NCI-H524 treated with DMSO at 0.1 percent for 48 hours (cell line): Measurements from ENCODE around the gene MGLL.

Experiments used
- DNase-seq: peaks from one replicate; lab custom pipeline; 2025; lab: John Stamatoyannopoulos, UW

MGLL gene

DNA sequence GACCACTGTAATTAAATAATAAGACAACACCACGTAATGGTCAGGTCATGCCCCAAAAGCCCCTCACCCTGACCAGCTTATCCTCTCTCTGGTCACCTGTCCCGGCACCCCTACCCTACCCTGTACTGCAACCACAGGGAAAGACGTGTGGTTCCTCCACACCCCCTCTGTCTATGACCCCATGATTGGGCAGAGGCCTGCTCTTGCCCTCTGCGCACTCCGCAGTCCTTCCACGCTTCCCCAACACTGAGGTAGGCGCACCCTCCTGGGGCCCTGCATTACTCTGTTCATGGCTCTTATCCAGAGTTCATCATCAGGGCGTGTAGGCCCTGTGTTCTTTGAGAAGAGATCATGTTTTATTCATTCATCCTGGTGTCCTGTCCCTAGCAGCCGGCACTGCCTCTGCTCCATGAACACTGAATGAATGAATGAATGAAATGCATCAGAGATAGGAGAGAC, 33.8 kb downstream of the MGLL start:
- no peak for DNase-seq

GRCh38 chr3:127787571-127788365, 34.5 kb downstream of the MGLL start:
- no peak for DNase-seq

- no peak for DNase-seq
Measured at GRCh38 chr3:127787071-127787490, 35.2 kb downstream of the MGLL start.

DNA sequence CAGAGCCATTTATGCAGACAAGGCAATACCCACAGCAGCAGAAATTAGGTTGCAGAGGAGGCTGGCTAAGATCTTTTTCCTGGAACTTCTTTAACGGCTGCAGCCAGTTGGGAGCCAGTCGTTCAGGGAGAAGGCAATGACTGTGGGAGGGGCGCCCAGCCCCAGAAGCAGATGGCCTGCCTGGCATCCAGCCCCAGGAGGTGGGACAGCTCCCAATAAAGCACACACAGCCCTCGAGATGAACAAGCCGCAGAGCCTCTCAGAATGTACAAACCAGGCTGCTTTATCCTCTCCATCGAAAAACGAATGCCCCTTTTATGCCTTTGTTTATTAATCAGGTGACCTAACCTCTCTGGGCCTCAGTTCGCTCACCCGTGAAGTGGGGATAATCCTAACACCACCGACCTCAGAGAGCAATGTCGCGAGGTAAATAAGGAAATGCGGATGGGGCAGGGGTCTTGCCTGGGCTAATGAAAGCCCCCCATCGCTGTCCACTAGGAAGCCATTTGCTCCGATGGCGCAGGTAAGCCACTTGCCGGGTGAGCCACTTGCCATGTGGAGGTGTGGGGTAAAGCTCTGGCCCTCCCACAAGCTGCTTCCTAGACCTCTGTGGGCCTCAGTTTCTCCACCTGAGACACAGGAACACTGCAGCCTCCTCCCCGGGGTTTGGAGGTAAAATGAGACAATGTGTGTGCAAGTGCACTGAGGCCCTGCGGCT, 35.8 kb downstream of the MGLL start:
- DNase-seq = peak; percentile 90

GRCh38 chr3:127785711-127786265, 36.5 kb downstream of the MGLL start:
- no peak for DNase-seq

DNA sequence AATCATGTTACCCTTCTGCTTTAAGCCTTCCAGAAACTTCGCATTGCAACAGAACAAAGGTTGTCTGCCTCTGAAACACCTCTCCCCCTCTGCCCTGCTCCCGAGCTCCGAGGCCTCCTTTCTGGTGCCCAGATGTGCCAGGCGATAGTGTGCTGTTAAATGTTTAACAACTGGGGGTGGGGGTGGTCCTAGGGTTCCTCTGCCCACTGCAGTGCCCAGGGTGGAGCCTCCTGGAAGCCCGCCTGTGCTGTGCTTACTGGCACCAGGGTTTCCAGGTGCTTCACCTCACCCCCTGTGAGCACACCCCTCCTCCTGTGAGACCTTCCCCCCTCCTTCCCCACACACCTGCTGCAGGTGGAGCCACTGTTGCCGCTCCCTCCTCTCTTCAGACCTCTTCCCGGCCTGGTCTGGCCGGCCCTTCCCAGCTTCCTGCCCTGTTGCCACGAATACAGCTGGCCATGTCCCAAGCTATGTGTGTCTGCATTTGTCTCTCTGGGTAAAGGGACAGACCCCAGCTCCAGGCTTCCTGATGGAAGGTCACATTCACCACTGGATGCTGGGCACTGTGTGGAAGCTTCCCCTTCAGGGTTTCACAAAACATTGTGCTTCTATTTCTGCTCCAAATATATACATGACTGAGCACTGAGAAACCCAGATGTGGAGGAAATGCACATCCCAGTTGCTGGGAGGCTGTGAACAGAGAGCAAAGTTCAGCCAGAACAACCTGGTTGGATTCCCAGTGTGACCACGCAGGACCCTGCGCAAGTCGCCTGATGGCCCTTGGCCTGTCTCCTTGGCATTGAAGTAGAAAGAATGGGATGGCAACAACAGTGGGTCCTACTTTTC, 37.2 kb downstream of the MGLL start:
- DNase-seq = no peak

- no peak for DNase-seq
Measured at GRCh38 chr3:127784283-127784682, 38.0 kb downstream of the MGLL start.

- peak; percentile 99 for DNase-seq
Measured at GRCh38 chr3:127783642-127784160, 38.6 kb downstream of the MGLL start.

DNA sequence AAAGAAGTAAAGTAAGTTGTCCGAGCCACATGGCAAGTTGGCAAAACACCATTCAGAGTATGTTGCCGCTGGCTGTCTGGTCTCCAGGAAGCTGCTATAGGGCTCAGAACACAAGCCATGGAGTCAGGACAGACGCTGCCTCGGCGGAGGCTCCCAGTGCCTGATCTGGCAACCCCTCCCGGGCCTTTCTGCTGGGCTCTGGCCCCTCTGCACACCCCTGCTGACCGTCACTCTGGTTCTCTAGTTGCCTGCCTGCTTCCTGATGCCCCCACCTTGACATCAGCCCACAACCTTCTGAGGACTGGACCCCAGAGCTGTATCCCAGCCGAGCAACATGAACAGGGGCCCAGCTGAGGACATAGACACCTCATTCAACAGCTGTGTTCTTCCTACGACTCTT, 39.1 kb downstream of the MGLL start:
- DNase-seq = no peak

- no peak for DNase-seq
Measured at GRCh38 chr3:127781411-127782001, 40.8 kb downstream of the MGLL start.

DNA sequence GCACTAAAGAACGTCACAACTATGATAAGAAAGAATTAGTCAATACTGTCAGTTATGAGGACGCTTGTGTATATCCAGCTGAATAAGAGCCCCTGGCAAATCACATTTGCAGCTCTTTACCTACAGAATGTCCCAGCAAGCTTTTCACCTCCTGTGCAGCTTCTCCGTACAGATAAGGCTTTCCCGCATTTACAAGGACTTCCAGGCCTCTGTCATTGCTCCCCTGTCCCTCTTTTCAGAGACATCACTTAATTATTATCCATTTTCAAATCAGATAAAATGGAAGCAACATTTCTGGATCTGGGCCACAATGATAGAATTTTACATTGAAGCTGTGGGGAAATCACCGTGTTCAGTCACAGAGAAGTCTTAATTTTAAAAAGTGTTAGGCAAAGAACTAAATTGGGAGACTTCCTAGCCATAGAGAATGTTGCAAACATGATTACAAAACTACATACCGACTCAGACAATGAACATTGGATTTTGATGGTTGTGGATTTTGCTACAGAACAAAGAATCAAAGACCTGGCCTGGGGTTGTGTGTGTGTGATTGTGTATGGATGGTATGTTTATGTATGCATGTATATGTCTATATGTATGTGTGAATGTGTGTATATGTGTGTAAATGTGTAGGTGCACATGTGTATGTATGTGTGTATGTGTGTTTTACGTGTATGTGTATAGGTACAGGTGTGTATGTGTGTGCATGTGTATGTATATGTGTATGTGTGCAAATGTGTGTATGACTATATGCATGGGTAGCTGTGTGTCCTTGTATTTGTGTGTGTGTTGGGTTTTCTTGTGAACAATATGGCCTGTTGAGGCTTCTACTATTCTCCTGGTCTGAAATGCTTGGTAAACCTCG, 41.5 kb downstream of the MGLL start:
- DNase-seq = no peak

DNA sequence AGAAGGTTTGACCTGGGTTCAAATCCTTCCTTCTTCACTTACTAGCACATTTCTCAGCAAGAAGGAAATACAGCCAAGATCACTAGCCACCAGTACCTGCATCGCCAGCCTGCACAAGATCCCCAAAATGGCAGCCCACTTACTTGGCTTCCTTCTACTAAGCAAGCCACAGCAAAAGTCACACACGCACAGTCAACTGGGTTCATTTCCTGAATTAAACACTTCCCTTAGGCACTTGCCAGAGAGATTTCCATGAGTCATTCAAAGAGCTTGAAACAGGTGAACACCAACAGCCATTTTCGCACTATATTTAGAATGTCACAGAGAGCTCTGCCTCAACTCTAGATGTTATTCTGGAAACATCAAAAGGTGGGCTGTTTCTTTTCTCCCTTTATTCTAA, 42.6 kb downstream of the MGLL start:
- no peak for DNase-seq

DNA sequence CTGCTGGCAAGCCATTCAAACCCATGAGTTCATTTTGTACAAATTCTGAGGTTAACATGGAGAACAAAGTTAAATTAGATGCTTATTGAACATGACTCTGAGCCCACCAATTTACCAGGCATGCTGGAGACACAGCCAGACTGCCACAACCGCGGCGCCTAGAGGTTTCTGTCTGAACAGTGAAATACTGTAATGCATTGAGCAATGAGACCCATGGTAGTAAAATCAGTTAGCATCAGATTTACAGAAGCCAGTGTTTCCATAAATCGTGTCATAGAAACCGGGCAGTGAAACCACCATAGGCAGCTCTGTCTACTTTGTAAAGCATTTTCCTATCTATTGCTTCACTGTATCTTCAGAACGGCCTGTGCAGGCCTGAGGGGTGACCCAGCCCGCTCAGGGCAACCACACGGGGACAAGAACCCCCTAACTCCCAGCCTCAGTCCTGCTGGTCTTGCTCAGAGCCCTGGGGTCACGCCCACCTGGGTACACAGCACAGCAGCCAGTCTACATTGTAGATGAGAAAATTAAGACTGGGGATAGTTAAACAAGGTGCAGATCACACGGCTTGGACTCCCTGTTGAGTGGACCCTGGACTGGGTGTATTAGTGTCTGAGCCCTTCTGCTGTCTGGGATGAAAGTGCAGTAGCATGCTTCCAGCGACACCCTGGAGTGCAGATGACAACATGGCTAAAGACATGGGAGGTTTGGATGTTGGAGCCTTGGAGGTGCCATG, 44.2 kb downstream of the MGLL start:
- DNase-seq = no peak

- no peak for DNase-seq
Measured at GRCh38 chr3:127777332-127777731, 45.0 kb downstream of the MGLL start.

DNA sequence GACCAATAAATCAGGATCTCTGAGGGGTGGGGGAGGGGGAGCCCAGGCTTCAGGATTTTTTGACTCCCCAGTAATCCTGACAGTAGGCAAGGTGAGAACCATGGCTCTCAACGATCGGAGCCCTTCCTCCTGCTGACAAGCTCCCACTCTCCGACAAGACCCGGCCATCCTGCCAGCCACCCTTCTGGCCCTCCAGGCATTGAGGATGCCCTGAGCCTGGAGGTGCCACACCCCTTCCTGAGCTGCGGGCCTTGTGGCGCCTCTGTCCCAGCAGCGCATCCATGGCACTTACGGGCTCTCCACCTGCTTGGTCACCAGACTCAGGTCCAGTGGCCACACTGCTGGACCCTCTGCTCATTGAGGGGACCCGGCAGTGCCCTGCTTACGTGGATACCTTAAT, 46.0 kb downstream of the MGLL start:
- DNase-seq = no peak

DNA sequence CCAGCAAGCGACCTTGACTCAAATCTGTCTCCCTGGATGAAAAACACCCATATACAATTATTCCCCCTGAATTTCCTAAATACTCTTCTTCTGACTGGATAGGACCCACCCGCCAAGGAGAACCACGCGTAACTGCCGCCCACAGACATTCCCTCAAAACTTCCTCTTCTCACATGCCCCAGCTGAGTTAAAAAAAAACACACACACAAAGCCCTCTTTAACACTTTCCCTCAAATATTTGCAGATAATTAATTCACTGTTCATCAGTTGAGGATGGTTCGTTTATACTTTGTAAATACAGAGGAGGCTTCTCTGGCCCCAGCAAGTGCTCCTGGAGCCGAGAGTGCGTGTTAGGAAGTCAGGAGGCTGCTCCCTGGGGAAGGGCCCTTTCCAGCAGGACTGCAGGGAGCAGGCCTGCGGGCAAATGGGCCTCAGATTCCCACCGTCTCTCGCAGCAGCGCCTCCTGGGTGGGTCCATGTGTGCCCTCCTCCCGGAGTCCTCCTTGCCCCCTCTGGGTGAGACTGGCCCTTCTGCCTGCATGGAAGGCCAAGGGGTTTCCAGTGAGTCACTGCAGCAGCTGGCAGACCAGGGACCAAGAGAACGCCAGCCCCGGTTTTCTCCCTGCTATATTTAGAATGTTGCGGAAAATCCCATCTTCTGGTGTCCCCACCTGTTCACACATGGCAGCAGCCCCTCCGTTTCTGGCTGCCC, 46.8 kb downstream of the MGLL start:
- DNase-seq = peak; percentile 54

- DNase-seq = no peak
Measured at GRCh38 chr3:127774647-127775046, 47.7 kb downstream of the MGLL start.

DNA sequence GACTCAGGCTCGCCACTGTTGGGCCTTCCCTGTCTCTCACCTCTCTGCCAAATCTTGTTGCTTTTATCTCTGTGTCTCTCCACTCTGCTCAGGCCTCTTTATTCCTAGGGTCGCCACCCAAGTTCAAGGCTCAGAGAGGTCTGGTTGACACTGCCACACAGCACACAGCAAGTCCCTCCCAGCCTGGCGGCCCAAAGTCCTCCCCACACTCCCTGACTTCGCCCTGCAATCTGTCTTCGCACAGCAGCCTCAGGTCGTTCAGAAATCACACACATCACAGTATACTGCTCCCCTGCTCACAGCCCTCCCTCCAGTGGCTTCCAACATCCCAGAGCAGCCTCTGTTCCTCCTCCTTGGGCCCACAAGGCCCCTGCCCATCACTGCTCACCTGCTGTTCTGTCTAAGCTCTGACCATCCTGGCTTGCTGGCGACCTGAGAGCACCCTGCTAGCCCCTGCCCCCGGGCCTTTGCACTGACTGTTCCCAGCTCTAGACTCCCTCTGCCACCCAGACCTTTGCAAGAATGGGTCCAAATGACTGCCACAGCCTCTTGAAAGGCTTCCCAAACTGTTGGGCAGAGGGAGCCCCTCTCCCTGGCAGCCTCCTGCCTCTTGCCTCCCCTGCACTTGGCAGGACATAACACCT, 48.4 kb downstream of the MGLL start:
- no peak for DNase-seq
